Measurements from ENCODE around the gene DNASE1L2. TPM values are rescaled to one million over a fixed set of nuclear protein-coding genes. Genes with fewer than 3 reads are reported as not detected.

Gene DNASE1L2
- total and polyA plus RNA-seq, 2 experiments from 2014 or later: 0.23 to 0.80 TPM

DNA sequence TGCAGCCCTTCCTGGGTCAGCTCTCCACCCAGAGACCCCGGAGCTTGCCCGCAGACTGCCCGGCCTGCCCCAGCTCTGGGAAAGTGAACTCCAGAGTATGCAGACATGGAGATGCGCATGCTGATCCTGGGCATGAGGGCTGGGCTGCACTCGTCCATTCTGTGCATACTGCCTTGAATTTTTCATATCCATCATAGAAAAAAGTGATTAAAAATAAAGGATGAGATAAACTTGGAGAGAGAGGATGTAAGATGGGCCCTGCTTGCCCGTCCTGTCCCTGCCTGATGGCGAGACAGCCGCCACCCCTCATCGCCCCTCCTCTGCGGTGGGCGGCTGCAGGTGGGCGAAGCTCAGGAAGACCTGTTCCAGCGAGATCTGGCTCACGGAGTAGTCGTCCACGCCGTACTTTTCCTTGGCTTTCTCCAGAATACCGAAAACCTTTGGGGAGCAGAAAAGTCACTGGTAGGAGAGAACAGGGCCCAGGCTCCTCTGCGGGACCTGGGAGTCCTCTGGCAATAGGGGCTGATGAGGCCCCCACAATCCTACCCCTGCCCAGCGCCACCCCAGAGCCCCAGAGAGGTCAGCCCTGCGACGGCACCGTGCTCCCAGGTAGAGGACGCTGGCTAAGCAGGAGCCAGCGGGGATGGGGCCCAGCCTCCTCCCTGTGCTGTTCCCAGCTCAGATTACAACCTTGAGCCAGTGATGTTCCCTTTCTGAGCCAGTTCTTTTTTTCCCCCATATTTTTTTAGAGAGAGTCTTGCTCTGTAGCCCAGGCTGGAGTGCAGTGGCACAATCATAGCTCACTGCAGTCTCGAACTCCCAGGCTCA is 40.3 kb downstream of the DNASE1L2 start:
- Histone ChIP-seq H3K36me3 (replicated peaks; ENCODE audit: insufficient read depth, low read depth) (no peaks in the 10 kb centered on the region), H3K27me3 (no peaks in the 10 kb centered on the region), H3K9me3 (ENCODE audit: low read depth) (no peaks in the 10 kb centered on the region), H3K79me2 (no peaks in the 10 kb centered on the region), H3K4me3 (no peak overlapping the region), H4K20me1 (ENCODE audit: insufficient read depth, poor library complexity, severe bottlenecking) (no peaks in the 10 kb centered on the region), H3K9me2 (replicated peaks; ENCODE audit: insufficient read depth) (no peaks in the 10 kb centered on the region), H3K4me1 (ENCODE audit: insufficient read depth) (no peaks in the 10 kb centered on the region), H2AFZ (no peak overlapping the region), H3K27ac (no peak overlapping the region), H3K4me2 (no peak overlapping the region)
- WGBS (ENCODE audit: low lambda C conversion rate, missing lambda C conversion rate): 78% methylated on average over 26 of the region's 26 CpGs
- DNase-seq (ENCODE audit: low spot score): no peak
- no peak for TF ChIP-seq EZH2phosphoT487 (IDR thresholded peaks at IDR 0.05; ENCODE audit: low read depth, severe bottlenecking, unreplicated experiment)
- TF ChIP-seq, protein P1, sequence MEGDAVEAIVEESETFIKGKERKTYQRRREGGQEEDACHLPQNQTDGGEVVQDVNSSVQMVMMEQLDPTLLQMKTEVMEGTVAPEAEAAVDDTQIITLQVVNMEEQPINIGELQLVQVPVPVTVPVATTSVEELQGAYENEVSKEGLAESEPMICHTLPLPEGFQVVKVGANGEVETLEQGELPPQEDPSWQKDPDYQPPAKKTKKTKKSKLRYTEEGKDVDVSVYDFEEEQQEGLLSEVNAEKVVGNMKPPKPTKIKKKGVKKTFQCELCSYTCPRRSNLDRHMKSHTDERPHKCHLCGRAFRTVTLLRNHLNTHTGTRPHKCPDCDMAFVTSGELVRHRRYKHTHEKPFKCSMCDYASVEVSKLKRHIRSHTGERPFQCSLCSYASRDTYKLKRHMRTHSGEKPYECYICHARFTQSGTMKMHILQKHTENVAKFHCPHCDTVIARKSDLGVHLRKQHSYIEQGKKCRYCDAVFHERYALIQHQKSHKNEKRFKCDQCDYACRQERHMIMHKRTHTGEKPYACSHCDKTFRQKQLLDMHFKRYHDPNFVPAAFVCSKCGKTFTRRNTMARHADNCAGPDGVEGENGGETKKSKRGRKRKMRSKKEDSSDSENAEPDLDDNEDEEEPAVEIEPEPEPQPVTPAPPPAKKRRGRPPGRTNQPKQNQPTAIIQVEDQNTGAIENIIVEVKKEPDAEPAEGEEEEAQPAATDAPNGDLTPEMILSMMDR (IDR thresholded peaks at IDR 0.05; ENCODE audit: poor library complexity): no peak
- TF ChIP-seq EZH2 (IDR thresholded peaks at IDR 0.05; ENCODE audit: borderline replicate concordance): no peak

DNA sequence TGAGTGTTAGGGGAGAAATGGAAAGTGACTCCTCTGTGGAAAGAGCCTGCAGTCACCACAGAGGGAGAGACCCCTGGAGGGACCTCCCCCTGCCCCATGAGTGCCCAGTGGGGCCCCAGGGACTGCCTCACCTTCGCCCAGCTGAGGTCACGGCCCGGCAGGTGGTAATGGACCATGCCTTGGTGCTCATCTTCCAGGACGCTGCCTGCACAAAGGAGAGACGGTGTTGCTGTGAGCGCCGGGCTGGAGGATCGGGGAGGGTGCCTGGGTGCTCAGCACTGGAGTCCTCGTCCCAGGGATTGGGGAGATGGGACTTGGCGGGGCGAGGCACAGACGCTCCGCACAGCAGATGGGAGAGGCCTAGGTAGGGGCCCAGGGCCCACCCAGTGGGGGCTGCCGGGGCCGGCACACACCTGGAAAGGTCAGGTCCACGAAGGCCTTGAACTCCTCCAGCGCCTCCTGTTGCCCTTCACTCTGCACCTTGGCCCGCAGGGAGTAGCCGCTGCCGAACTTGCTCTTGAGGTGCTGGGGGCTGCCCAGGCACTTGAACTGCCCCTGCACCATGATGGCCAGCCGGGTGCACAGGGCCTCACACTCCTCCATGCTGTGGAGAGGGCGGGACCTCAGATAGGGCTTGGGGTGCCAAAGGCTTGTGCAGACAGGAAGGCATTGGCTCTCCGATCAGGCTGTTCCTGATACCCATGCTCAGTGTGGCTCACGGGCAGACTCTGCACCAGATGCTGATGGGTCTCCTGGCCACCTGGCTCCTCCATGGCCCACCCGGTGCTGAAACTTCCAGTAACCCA is 41.4 kb downstream of the DNASE1L2 start:
- H3K4me2 ChIP-seq: no peak overlapping the region
- no peak overlapping the region for H3K4me3 ChIP-seq
- WGBS (ENCODE audit: low lambda C conversion rate, missing lambda C conversion rate): 90% methylated on average over 23 of the region's 25 CpGs
- H3K27me3 ChIP-seq: no peaks in the 10 kb centered on the region
- no peaks in the 10 kb centered on the region for H3K79me2 ChIP-seq
- H3K36me3 ChIP-seq (replicated peaks; ENCODE audit: insufficient read depth, low read depth): no peaks in the 10 kb centered on the region
- H2AFZ ChIP-seq: no peak overlapping the region
- no peak for DNase-seq (ENCODE audit: low spot score)
- no peaks in the 10 kb centered on the region for H4K20me1 ChIP-seq (ENCODE audit: insufficient read depth, poor library complexity, severe bottlenecking)
- TF ChIP-seq, protein P1 (IDR thresholded peaks at IDR 0.05; ENCODE audit: poor library complexity): no peak
- H3K27ac ChIP-seq: no peak overlapping the region
- no peaks in the 10 kb centered on the region for H3K4me1 ChIP-seq (ENCODE audit: insufficient read depth)
- H3K9me2 ChIP-seq (replicated peaks; ENCODE audit: insufficient read depth): no peaks in the 10 kb centered on the region
- H3K9me3 ChIP-seq (ENCODE audit: low read depth): no peaks in the 10 kb centered on the region

DNA sequence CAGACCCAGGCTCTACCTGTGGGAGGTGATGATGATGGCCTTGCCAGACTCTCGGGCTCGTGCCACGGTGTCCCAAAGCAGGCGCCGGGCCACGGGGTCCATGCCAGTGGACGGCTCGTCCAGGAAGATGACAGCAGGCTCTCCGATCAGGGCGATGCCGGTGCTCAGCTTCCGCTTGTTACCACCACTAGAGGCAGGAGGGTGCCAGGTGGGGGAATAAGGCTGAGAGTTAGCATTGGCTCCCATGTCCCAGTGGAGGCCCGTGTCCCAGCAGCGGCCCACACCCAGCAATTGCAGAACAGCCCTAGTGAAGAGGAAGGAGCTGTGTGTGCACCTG is 42.0 kb downstream of the DNASE1L2 start:
- 67% methylated on average over 14 of the region's 14 CpGs for WGBS (ENCODE audit: low lambda C conversion rate, missing lambda C conversion rate)
- no peaks in the 10 kb centered on the region for H3K36me3 ChIP-seq (replicated peaks; ENCODE audit: insufficient read depth, low read depth)
- no peaks in the 10 kb centered on the region for H3K9me2 ChIP-seq (replicated peaks; ENCODE audit: insufficient read depth)
- H3K27me3 ChIP-seq: no peaks in the 10 kb centered on the region
- no peak overlapping the region for H2AFZ ChIP-seq
- H3K4me3 ChIP-seq: no peak overlapping the region
- no peaks in the 10 kb centered on the region for H4K20me1 ChIP-seq (ENCODE audit: insufficient read depth, poor library complexity, severe bottlenecking)
- no peaks in the 10 kb centered on the region for H3K9me3 ChIP-seq (ENCODE audit: low read depth)
- H3K79me2 ChIP-seq: no peaks in the 10 kb centered on the region
- no peak for DNase-seq (ENCODE audit: low spot score)
- H3K4me1 ChIP-seq (ENCODE audit: insufficient read depth): no peaks in the 10 kb centered on the region
- no peak overlapping the region for H3K4me2 ChIP-seq
- H3K27ac ChIP-seq: no peak overlapping the region
- TF ChIP-seq, protein P1 (IDR thresholded peaks at IDR 0.05; ENCODE audit: poor library complexity): peak; percentile 6
- TF ChIP-seq EZH2phosphoT487 (IDR thresholded peaks at IDR 0.05; ENCODE audit: low read depth, severe bottlenecking, unreplicated experiment) (no peak), EZH2 (IDR thresholded peaks at IDR 0.05; ENCODE audit: borderline replicate concordance) (no peak)

All from hepatocyte (in vitro differentiated cells).